ENCODE measurements around the gene MAP3K4.

DNA sequence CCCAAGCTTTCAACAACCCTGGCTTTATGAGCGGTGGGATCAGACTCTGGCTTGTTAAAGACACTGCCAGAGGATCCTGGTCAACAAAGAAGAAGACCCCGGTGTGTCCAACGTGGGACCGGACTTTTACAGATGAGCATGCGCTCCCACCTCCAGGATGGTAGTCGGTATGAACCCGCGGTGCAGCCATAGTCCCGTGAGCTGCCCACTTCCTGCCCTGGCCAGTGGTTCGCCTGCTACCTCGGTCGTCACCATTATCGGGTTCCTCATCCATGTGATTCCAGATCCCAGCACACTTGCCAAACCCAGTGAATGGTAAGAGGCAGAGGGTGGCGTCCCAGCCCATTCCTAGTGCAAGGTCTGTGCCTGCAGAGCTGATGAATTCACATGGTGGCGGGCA is 169.6 kb downstream of the MAP3K4 start:
- TF ChIP-seq, protein P1, sequence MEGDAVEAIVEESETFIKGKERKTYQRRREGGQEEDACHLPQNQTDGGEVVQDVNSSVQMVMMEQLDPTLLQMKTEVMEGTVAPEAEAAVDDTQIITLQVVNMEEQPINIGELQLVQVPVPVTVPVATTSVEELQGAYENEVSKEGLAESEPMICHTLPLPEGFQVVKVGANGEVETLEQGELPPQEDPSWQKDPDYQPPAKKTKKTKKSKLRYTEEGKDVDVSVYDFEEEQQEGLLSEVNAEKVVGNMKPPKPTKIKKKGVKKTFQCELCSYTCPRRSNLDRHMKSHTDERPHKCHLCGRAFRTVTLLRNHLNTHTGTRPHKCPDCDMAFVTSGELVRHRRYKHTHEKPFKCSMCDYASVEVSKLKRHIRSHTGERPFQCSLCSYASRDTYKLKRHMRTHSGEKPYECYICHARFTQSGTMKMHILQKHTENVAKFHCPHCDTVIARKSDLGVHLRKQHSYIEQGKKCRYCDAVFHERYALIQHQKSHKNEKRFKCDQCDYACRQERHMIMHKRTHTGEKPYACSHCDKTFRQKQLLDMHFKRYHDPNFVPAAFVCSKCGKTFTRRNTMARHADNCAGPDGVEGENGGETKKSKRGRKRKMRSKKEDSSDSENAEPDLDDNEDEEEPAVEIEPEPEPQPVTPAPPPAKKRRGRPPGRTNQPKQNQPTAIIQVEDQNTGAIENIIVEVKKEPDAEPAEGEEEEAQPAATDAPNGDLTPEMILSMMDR (conservative IDR thresholded peaks at IDR 0.05; ENCODE audit: low read length): no peak
- TF ChIP-seq EZH2phosphoT487 (IDR thresholded peaks at IDR 0.05; ENCODE audit: borderline replicate concordance): no peak
